Measurements from ENCODE around the gene CYSRT1.

CYSRT1 gene

GRCh38 chr9:137273095-137273490, 48.1 kb downstream of the CYSRT1 start:
- no peak for DNase-seq

- no peak for DNase-seq
Measured at GRCh38 chr9:137273611-137274320, 48.8 kb downstream of the CYSRT1 start.

- DNase-seq = no peak
Measured at GRCh38 chr9:137275203-137275587, 50.2 kb downstream of the CYSRT1 start.

Measured in CD4-positive, alpha-beta T cell treated with Interleukin-17A for 1 hour (primary cell).